IPS-18a (cell line): ENCODE data around the gene TSPAN9.

Source experiments
- H3K27ac ChIP-seq: one replicate; pipeline ENCODE4 v1.5.1; 2013; ENCODE audit warnings: low read length
- H3K27me3 ChIP-seq: one replicate; pipeline ENCODE4 v1.6.1; 2013; ENCODE audit warnings: mild to moderate bottlenecking, low read length; ENCODE audit not compliant: control insufficient read depth, insufficient read depth
- H3K36me3 ChIP-seq: one replicate; pipeline ENCODE4 v1.6.1; 2013; ENCODE audit warnings: low read depth, low read length; ENCODE audit not compliant: control insufficient read depth
- H3K4me1 ChIP-seq: one replicate; pipeline ENCODE4 v1.6.1; 2013; ENCODE audit warnings: low read depth, low read length; ENCODE audit not compliant: control insufficient read depth
- H3K4me3 ChIP-seq: one replicate; pipeline ENCODE4 v1.5.1; 2013; ENCODE audit warnings: low read length
- H3K9ac ChIP-seq: one replicate; pipeline ENCODE4 v1.6.1; 2013; ENCODE audit warnings: mild to moderate bottlenecking, low read length, moderate library complexity
- H3K9me3 ChIP-seq: one replicate; pipeline ENCODE4 v1.6.1; 2013; ENCODE audit warnings: low read depth, low read length; ENCODE audit not compliant: control insufficient read depth

TSPAN9 gene

GRCh38 chr12:3179731-3180130 lies 102.6 kb downstream of the TSPAN9 start:
- Histone ChIP-seq H3K9me3 (no peaks in the 10 kb centered on the region), H3K27ac (no peak overlapping the region), H3K9ac (no peak overlapping the region), H3K36me3 (no peaks in the 10 kb centered on the region), H3K4me3 (no peak overlapping the region), H3K4me1 (peaks cover 14% of the 10 kb centered on the region), H3K27me3 (no peaks in the 10 kb centered on the region)

GRCh38 chr12:3182426-3182825 lies 105.2 kb downstream of the TSPAN9 start:
- Histone ChIP-seq H3K4me3 (no peak overlapping the region), H3K27ac (no peak overlapping the region), H3K9me3 (no peaks in the 10 kb centered on the region), H3K4me1 (peaks cover 18% of the 10 kb centered on the region), H3K9ac (no peak overlapping the region), H3K36me3 (no peaks in the 10 kb centered on the region), H3K27me3 (no peaks in the 10 kb centered on the region)

- Histone ChIP-seq H3K36me3 (no peaks in the 10 kb centered on the region), H3K4me1 (peaks cover 6% of the 10 kb centered on the region), H3K27me3 (no peaks in the 10 kb centered on the region), H3K9me3 (no peaks in the 10 kb centered on the region), H3K4me3 (no peak overlapping the region), H3K27ac (no peak overlapping the region), H3K9ac (no peak overlapping the region)
Observed at GRCh38 chr12:3184485-3184884, 107.3 kb downstream of the TSPAN9 start.

- peaks cover 6% of the 10 kb centered on the region for H3K4me1 ChIP-seq
- H3K4me3 ChIP-seq = no peak overlapping the region
- no peak overlapping the region for H3K27ac ChIP-seq
- no peak overlapping the region for H3K9ac ChIP-seq
- no peaks in the 10 kb centered on the region for H3K36me3 ChIP-seq
- H3K27me3 ChIP-seq = no peaks in the 10 kb centered on the region
- H3K9me3 ChIP-seq = no peaks in the 10 kb centered on the region
Observed at GRCh38 chr12:3185260-3185870, 108.2 kb downstream of the TSPAN9 start.

GRCh38 chr12:3186546-3187215 lies 109.5 kb downstream of the TSPAN9 start:
- peaks cover 6% of the 10 kb centered on the region for H3K4me1 ChIP-seq
- no peak overlapping the region for H3K27ac ChIP-seq
- no peak overlapping the region for H3K9ac ChIP-seq
- H3K9me3 ChIP-seq = no peaks in the 10 kb centered on the region
- H3K36me3 ChIP-seq = no peaks in the 10 kb centered on the region
- H3K4me3 ChIP-seq = no peak overlapping the region
- no peaks in the 10 kb centered on the region for H3K27me3 ChIP-seq

GRCh38 chr12:3187846-3188770 lies 110.9 kb downstream of the TSPAN9 start:
- H3K36me3 ChIP-seq = no peaks in the 10 kb centered on the region
- H3K4me1 ChIP-seq = peaks cover 6% of the 10 kb centered on the region
- no peak overlapping the region for H3K4me3 ChIP-seq
- H3K27ac ChIP-seq = no peak overlapping the region
- no peaks in the 10 kb centered on the region for H3K27me3 ChIP-seq
- H3K9ac ChIP-seq = no peak overlapping the region
- H3K9me3 ChIP-seq = no peaks in the 10 kb centered on the region

- Histone ChIP-seq H3K27ac (no peak overlapping the region), H3K9ac (no peak overlapping the region), H3K4me1 (peaks cover 6% of the 10 kb centered on the region), H3K4me3 (no peak overlapping the region), H3K27me3 (no peaks in the 10 kb centered on the region), H3K9me3 (no peaks in the 10 kb centered on the region), H3K36me3 (no peaks in the 10 kb centered on the region)
Observed at GRCh38 chr12:3189282-3189681, 112.1 kb downstream of the TSPAN9 start.

GRCh38 chr12:3190101-3190500 lies 112.9 kb downstream of the TSPAN9 start:
- Histone ChIP-seq H3K27ac (no peak overlapping the region), H3K36me3 (no peaks in the 10 kb centered on the region), H3K9ac (no peak overlapping the region), H3K4me3 (no peak overlapping the region), H3K27me3 (no peaks in the 10 kb centered on the region), H3K9me3 (no peaks in the 10 kb centered on the region), H3K4me1 (peaks cover under 1% of the 10 kb centered on the region)

- no peak overlapping the region for H3K4me3 ChIP-seq
- peaks cover under 1% of the 10 kb centered on the region for H3K27me3 ChIP-seq
- peaks cover 2% of the 10 kb centered on the region for H3K4me1 ChIP-seq
- H3K36me3 ChIP-seq = no peaks in the 10 kb centered on the region
- no peaks in the 10 kb centered on the region for H3K9me3 ChIP-seq
- H3K27ac ChIP-seq = no peak overlapping the region
- H3K9ac ChIP-seq = no peak overlapping the region
Observed at GRCh38 chr12:3191450-3191849, 114.3 kb downstream of the TSPAN9 start.

- H3K27me3 ChIP-seq = peaks cover 8% of the 10 kb centered on the region
- no peak overlapping the region for H3K27ac ChIP-seq
- H3K4me3 ChIP-seq = no peak overlapping the region
- H3K4me1 ChIP-seq = peaks cover 8% of the 10 kb centered on the region
- H3K9me3 ChIP-seq = no peaks in the 10 kb centered on the region
- H3K9ac ChIP-seq = no peak overlapping the region
- H3K36me3 ChIP-seq = no peaks in the 10 kb centered on the region
Observed at GRCh38 chr12:3192221-3192620, 115.0 kb downstream of the TSPAN9 start.

- Histone ChIP-seq H3K9me3 (no peaks in the 10 kb centered on the region), H3K27me3 (peaks cover 12% of the 10 kb centered on the region), H3K9ac (no peak overlapping the region), H3K36me3 (no peaks in the 10 kb centered on the region), H3K4me1 (peaks cover 9% of the 10 kb centered on the region), H3K4me3 (no peak overlapping the region), H3K27ac (no peak overlapping the region)
Observed at GRCh38 chr12:3193131-3193530, 116.0 kb downstream of the TSPAN9 start.
